ENCODE results near the gene GAS1. TPM values are rescaled to one million over a fixed set of nuclear protein-coding genes. Genes with fewer than 3 reads are reported as not detected.

GAS1 gene
- total RNA-seq = 10 to 100 TPM; 13.3 to 25.5 TPM

GRCh38 chr9:86947146-86948073, at the start of gene GAS1:
Gene GAS1 (minus strand): TSS chr9:86947506. CDS start chr9:86946779, 727 bp downstream.

Measured in melanocyte of skin (primary cell).